GM19467 (cell line): ENCODE measurements around the gene ETFDH.
"Not testable (repeated sequence)": the region's sequence is repeated elsewhere in the genome, so short reads cannot be mapped to it uniquely, and the experiment has no call there.

Experiments
- ATAC-seq: cut with Tn5 transposase; IDR thresholded peaks from one replicate; pipeline ENCODE4 v1.9.1; 2021; ENCODE audit warnings: mild to moderate bottlenecking, moderate library complexity; ENCODE audit not compliant: unreplicated experiment

ETFDH gene

DNA sequence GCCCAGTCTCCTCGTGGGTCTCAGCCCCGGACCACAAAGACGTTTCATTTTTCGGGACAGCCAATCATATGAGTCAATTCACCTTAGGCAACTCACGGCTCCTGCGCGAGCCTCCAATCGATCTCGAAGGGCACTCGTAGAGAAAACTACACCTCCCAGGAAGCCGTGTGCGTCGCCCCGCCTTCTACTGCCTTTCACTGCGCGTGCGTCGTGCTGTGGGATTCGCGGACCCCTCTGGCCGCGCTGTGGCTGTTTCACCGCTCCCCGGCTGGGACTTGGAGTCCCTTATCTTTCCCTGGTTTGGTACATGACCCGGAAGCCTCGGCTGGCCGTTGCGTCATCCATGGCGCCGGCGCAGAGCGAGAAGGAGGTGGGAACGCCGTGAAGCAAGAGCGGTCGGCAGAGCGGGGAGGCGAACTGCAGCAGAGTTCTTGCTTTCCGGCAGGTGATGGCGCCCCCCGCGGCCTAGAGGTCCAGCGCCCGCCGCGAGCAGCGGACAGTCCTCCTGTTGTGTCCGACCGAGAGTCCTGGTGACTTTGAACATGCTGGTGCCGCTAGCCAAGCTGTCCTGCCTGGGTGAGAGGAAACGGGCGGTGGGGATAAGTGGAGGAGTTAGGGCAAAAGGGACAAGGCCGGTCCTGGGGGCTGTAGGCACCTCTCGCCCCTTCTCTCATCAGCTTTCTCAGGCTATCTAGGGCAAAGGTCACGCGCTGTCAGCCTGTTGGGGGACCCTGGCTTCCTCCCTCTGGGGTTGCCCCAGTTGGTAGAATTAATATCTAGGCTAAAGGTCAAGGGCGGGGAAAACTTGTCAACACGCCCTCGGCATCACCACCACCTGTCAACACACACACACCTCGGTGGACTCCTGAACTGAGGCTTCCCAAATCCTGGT lies at the start of gene ETFDH:
TSS of gene ETFDH (plus strand) at position 382 of the 892 bp plus-strand sequence. CDS start at position 543, 161 bp downstream.
- peak; percentile 88 for ATAC-seq

- peak; percentile 79 for ATAC-seq
Observed at GRCh38 chr4:158624889-158625478, 47.1 kb upstream of the ETFDH start.

GRCh38 chr4:158625544-158625943 lies 46.6 kb upstream of the ETFDH start:
- no peak for ATAC-seq

DNA sequence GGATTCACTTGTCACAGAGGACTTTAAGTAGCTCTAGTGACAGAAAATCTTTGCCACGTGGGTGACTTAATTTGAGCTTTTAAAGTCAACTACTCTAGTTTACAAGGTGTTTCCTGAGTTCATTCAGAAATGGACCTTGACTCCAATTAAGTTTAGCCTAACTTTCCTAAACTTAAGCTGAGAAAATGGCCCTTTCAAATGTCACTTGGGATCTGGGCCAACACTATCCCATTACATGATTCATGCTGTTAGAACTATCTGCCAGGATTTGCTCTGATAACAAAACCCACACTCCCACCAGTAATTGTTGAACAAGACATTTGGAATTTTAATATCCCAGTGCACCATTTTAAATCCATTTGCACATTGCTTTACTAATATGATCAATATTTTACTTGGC lies 41.2 kb upstream of the ETFDH start:
- no peak for ATAC-seq

DNA sequence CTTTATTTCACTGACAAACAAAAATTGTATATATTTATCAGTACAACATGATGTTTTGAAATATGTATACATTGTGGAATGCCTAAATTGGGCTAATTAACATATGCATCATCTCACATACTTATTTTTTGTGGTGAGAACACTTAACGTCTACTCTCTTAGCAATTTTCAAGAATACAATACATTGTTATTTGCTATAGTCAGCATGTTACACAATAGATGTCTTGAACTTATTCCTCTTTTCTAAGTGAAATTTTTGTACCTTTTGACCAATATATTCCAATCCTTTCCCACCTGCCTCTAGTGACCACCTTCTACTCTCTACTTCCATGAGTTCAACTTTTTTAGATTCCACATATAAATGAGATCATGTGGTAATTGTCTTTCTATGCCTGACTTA lies 35.5 kb upstream of the ETFDH start:
- ATAC-seq: no peak

GRCh38 chr4:158644356-158644755 lies 27.7 kb upstream of the ETFDH start:
- no peak for ATAC-seq

DNA sequence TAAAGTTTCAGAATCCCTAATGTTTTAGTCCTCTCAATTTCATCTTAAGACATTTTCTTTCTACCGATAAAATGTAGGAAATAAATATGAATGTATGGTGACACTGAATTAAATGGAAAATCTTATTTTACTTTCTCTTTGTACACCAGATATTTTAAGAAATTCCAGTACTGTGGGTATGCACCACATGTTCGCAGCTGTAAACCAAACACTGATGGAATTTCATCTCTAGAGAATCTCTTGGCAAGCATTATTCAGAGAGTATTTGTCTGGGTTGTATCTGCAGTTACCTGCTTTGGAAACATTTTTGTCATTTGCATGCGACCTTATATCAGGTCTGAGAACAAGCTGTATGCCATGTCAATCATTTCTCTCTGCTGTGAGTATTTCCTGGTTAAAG lies 27.3 kb upstream of the ETFDH start:
- ATAC-seq: no peak

GRCh38 chr4:158649111-158649680 lies 22.9 kb upstream of the ETFDH start:
- no peak for ATAC-seq

GRCh38 chr4:158652920-158653319 lies 19.2 kb upstream of the ETFDH start:
- no peak for ATAC-seq

DNA sequence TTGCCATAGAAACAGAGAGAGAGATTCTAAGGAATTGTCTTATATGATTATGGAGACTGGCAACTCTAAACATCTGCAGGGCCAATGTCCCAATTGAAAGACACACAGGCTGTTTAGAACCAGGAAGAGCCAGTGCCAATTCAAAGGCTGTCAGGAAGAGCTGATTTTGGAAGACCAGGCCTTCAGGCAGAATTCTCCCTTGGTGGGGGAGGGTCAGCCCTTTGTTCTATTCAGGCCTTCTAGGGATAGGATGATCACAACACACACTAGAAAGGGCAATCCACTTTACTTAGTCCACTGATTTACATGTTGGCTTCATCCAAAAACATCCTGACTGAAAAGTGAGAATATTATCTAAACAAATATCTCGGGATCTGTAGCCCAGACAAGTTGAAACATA lies 15.7 kb upstream of the ETFDH start:
- ATAC-seq: no peak

GRCh38 chr4:158657291-158657690 lies 14.8 kb upstream of the ETFDH start:
- ATAC-seq: no peak

- not testable (repeated sequence) for ATAC-seq
Observed at GRCh38 chr4:158663255-158663654, 8.8 kb upstream of the ETFDH start.

DNA sequence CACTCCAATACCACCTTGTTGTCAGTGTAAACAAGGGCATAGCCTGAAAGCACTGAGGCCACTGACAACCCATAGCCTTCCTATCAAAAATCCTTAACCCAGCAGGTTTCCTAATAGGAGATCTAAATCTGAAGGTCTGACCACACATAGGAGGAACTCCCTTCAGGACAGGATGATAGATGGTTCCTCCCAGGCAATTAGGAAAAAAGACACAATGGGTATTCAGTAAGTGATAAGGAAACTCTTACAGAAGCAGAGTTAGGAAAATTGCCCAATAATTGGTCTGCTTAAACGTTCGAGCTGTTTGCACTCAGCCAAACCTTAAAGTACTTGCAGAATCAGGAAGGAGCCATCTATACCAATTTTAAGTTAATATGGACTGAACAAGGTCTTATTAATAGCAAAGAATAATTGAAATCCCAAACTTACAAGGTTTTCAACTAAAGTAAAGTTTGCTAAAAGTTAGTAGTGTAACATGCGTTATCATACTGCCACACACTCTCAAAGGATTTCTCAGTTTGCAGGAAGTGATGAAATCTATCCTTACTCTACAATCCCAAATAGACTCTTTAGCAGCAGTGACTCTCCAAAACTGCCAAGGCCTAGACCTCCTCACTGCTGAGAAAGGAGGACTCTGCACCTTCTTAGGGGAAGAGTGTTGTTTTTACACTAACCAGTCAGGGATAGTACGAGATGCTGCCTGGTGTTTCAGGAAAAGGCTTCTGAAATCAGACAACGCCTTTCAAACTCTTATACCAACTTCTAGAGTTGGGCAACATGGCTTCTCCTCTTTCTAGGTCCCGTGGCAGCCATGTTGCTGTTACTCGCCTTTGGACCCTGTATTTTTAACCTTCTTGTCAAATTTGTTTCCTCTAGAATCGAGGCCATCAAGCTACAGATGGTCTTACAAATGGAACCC lies 8.1 kb upstream of the ETFDH start:
- not testable (repeated sequence) for ATAC-seq

GRCh38 chr4:158664806-158665205 lies 7.3 kb upstream of the ETFDH start:
- ATAC-seq: no peak

GRCh38 chr4:158666892-158667291 lies 5.2 kb upstream of the ETFDH start:
- ATAC-seq: no peak

DNA sequence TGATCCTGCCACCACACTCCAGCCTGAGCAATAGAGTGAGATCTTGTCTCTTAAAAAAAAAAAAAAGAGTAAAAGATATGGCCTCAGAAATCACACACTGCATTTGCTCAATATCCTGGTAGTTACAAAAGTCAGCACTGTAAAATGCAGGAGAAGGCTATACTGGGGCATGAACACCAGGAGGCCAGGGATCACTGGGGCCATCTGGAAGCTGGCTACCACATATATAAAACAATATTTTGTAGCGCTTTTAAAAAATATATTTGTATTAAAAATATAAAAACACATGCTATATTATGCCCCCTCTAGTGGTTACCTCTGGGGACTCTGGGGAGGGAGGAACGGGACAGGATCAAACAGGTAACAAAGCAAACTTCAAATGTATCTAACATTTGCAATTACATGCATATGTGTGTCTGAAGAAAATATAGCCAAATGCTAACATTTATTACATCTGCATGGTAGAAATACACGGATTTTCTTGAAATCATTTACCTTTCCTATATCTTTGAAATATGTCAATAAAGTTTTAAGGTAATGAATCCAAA lies 4.4 kb upstream of the ETFDH start:
- no peak for ATAC-seq

DNA sequence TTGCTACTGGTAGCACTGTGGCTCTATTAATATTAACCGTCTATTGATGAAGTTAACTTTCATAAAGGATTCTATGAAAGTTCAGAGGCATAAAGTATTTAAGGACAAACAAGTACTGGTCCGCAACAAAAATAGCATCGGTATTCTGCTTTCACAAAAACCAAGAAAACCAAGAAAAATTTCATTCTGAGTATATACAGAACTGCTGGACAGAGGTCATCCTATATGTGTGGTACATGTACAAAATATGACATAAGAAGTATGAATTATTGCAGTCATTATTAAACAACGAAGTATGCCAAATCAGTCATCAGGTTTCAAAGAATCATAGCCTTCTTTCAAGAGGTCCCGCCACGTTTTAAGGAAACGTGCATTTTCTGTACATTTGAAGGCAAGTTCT lies 2.8 kb upstream of the ETFDH start:
- no peak for ATAC-seq

- peak; percentile 27 for ATAC-seq
Observed at GRCh38 chr4:158670975-158671664, 976 bp upstream of the ETFDH start.

DNA sequence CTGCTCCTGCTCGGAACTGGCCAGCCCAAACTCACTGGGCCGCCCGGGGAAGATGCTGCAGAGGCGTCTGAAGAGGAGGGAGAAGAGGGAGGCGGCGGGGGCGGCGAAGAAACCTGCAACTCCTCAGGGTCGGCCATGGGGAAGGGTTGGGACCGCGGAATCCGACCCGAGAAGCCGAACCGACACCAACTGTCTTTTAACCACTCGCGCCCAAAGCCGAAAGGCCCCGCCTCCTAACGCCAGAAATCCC lies 506 bp upstream of the ETFDH start, which contains the start of gene C4orf46:
TSS of gene C4orf46 (minus strand) at position 223 of the 250 bp plus-strand sequence. CDS start at position 137, 86 bp downstream.
- no peak for ATAC-seq

DNA sequence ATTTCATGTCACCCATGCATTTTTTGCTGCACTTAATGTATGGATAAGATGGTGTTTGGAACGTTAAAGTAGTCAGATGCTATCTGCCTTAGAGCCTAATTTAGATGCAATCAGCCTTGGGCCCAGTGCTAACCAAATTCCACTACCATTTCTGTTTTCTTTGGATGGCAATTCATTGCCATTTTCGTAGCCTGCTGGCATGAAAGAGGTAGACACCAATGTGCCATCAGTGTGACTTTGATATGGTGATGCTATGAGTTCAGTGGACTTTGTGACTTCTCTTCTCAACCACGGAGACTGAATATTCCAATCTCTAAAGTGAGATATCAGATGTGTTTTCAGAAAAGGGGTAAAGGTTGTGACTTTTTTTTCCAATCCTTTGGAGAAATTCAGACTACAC lies 1.5 kb downstream of the ETFDH start:
- no peak for ATAC-seq
